AG09309 (cell line): ENCODE results near the gene GPRASP1.
"Not testable (repeated sequence)": the region's sequence is repeated elsewhere in the genome, so short reads cannot be mapped to it uniquely, and the experiment has no call there.

Experiments used
- DNase-seq: peaks from one replicate; pipeline ENCODE4 v3.0.0-alpha.2; 2010; ENCODE audit warnings: low read depth
- H3K4me3 ChIP-seq: 2 replicates; pipeline ENCODE4 v1.5.1; 2011; ENCODE audit warnings: mild to moderate bottlenecking, low read depth, low read length, moderate library complexity; ENCODE audit not compliant: control insufficient read depth
- CTCF ChIP-seq: IDR thresholded peaks from 2 replicates; pipeline ENCODE4 v1.5.1; 2011; ENCODE audit warnings: mild to moderate bottlenecking, low read depth, low read length, inconsistent platforms; ENCODE audit not compliant: insufficient read depth, control insufficient read depth; ENCODE audit errors: missing control alignments

The GPRASP1 gene

GRCh38 chrX:102669526-102669925 is 18.2 kb downstream of the GPRASP1 start:
- no peak for TF ChIP-seq CTCF
- no peak overlapping the region for H3K4me3 ChIP-seq
- no peak for DNase-seq

- no peak for TF ChIP-seq CTCF
These were observed 21.6 kb downstream of the GPRASP1 start for GRCh38 chrX:102672856-102673255.

GRCh38 chrX:102677479-102677878 is 26.2 kb downstream of the GPRASP1 start:
- H3K4me3 ChIP-seq, DNase-seq: not testable (repeated sequence)

More at GRCh38 chrX:102672856-102673255, 21.6 kb downstream of the GPRASP1 start:
- DNase-seq = no peak
- no peak overlapping the region for H3K4me3 ChIP-seq

GRCh38 chrX:102684772-102685520 is 33.7 kb downstream of the GPRASP1 start:
- no peak for TF ChIP-seq CTCF
- no peak for DNase-seq
- H3K4me3 ChIP-seq = no peak overlapping the region

- no peak for TF ChIP-seq CTCF
- DNase-seq = no peak
These were observed 43.5 kb downstream of the GPRASP1 start for GRCh38 chrX:102694749-102695148.

GRCh38 chrX:102696306-102696705 is 45.0 kb downstream of the GPRASP1 start:
- no peak for DNase-seq
- no peak overlapping the region for H3K4me3 ChIP-seq
- no peak for TF ChIP-seq CTCF

More at GRCh38 chrX:102694749-102695148, 43.5 kb downstream of the GPRASP1 start:
- no peak overlapping the region for H3K4me3 ChIP-seq

- DNase-seq = no peak
These were observed 46.2 kb downstream of the GPRASP1 start for GRCh38 chrX:102697494-102697893.

More at GRCh38 chrX:102697494-102697893, 46.2 kb downstream of the GPRASP1 start:
- TF ChIP-seq CTCF = no peak
- H3K4me3 ChIP-seq = no peak overlapping the region
